GM12878 (cell line): ENCODE results near the gene OGFOD3. TPM values are rescaled to one million over a fixed set of nuclear protein-coding genes. Genes with fewer than 3 reads are reported as not detected.

Source experiments
- BCL3 ChIP-seq: IDR thresholded peaks from 2 replicates; pipeline ENCODE4 v1.6.1; 2011; ENCODE audit warnings: borderline replicate concordance, low read depth, mild to moderate bottlenecking, moderate library complexity, low read length; ENCODE audit not compliant: insufficient read depth, poor library complexity, severe bottlenecking
- BCLAF1 ChIP-seq: fragments of 450-650 bp; IDR thresholded peaks from 2 replicates; pipeline ENCODE4 v1.6.1; 2017; ENCODE audit warnings: antibody characterized with exemption, mild to moderate bottlenecking, moderate library complexity
- BMI1 ChIP-seq: fragments of 450-650 bp; IDR thresholded peaks from 2 replicates; pipeline ENCODE4 v1.6.1; 2016; ENCODE audit warnings: mild to moderate bottlenecking, moderate library complexity, borderline replicate concordance
- CHD4 ChIP-seq: fragments of 200-600 bp; sonication (generic); IDR thresholded peaks from 2 replicates; pipeline ENCODE4 v1.6.1; 2016; ENCODE audit warnings: mild to moderate bottlenecking
- FOXK2 ChIP-seq: fragments of 450-650 bp; IDR thresholded peaks from 2 replicates; pipeline ENCODE4 v1.6.1; 2017; ENCODE audit warnings: mild to moderate bottlenecking, moderate library complexity
- IRF4 ChIP-seq: IDR thresholded peaks from 2 replicates; pipeline ENCODE4 v1.6.1; 2011; ENCODE audit warnings: low read depth, low read length
- MEF2A ChIP-seq: IDR thresholded peaks from 2 replicates; pipeline ENCODE4 v1.6.1; 2011; ENCODE audit warnings: low read depth, mild to moderate bottlenecking, low read length, moderate library complexity; ENCODE audit not compliant: insufficient read depth
- MTA2 ChIP-seq: fragments of 450-650 bp; IDR thresholded peaks from 2 replicates; pipeline ENCODE4 v1.6.1; 2016; ENCODE audit warnings: low read depth, mild to moderate bottlenecking, moderate library complexity
- NFYA ChIP-seq: IDR thresholded peaks from 2 replicates; pipeline ENCODE4 v1.6.1; 2011; ENCODE audit warnings: low read depth, mild to moderate bottlenecking, low read length, improper control_type of control experiment, borderline replicate concordance
- POLR2AphosphoS2 ChIP-seq: IDR thresholded peaks from 2 replicates; pipeline ENCODE4 v1.6.1; 2011; ENCODE audit warnings: low read depth, mild to moderate bottlenecking, low read length, improper control_type of control experiment, moderate library complexity
- POU2F2 ChIP-seq: IDR thresholded peaks from 3 replicates; pipeline ENCODE4 v1.6.1; 2011; ENCODE audit warnings: low read depth, mild to moderate bottlenecking, low read length, borderline replicate concordance
- RAD21 ChIP-seq: IDR thresholded peaks from 2 replicates; pipeline ENCODE4 v1.6.1; 2011; ENCODE audit warnings: mild to moderate bottlenecking, low read depth, low read length, moderate library complexity; ENCODE audit not compliant: insufficient read depth
- RB1 ChIP-seq: fragments of 450-650 bp; formaldehyde crosslinking; IDR thresholded peaks from 2 replicates; pipeline ENCODE4 v1.6.1; 2017; ENCODE audit warnings: mild to moderate bottlenecking, borderline replicate concordance
- RUNX3 ChIP-seq: IDR thresholded peaks from 2 replicates; pipeline ENCODE4 v1.6.1; 2012; ENCODE audit warnings: low read length, inconsistent platforms
- SMAD1 ChIP-seq: fragments of 450-650 bp; IDR thresholded peaks from 2 replicates; pipeline ENCODE4 v1.6.1; 2018; ENCODE audit warnings: mild to moderate bottlenecking, low read depth; ENCODE audit not compliant: partially characterized antibody
- SPI1 ChIP-seq: IDR thresholded peaks from 2 replicates; pipeline ENCODE4 v1.6.1; 2011; ENCODE audit warnings: low read depth, mild to moderate bottlenecking, low read length, moderate library complexity, borderline replicate concordance; ENCODE audit not compliant: insufficient read depth
- SREBF1 ChIP-seq: IDR thresholded peaks from 2 replicates; pipeline ENCODE4 v1.6.1; 2012; ENCODE audit warnings: mild to moderate bottlenecking, low read length
- STAT1 ChIP-seq: fragments of 450-650 bp; conservative IDR thresholded peaks from 2 replicates; pipeline ENCODE4 v1.6.1; 2014; ENCODE audit warnings: antibody characterized with exemption, mild to moderate bottlenecking
- ZNF217 ChIP-seq: fragments of 450-650 bp; IDR thresholded peaks from 2 replicates; pipeline ENCODE4 v1.6.1; 2017; ENCODE audit warnings: antibody characterized with exemption, mild to moderate bottlenecking
- ZNF592 ChIP-seq: fragments of 450-650 bp; IDR thresholded peaks from 2 replicates; pipeline ENCODE4 v1.6.1; 2017; ENCODE audit warnings: mild to moderate bottlenecking, moderate library complexity
- polyA plus RNA-seq, 11 experiments: library from polyadenylated mRNA; depleted of rRNA in 4 of 11; unstranded in 6 of 11; stranded (reverse) in 5 of 11; fragments of >200 nt; fragmentation: Nextera tagmentation in 4 of 11; fragmentation: Illumina TruSeq in 1 of 11; extraction: Ambion mirVana in 4 of 11; extraction: Trizol in 1 of 11; gene quantifications; 1 replicate in 1 of 11; 2 replicates in 10 of 11; pipeline versions ENCODE4 v1.2.1 to v1.2.3, GENCODE V29; 2011 to 2016; ENCODE audit warnings: inconsistent platforms in 2 of 11, missing spikeins in 2 of 11, low read depth in 1 of 11
- total RNA-seq, 4 experiments: library from RNA; depleted of rRNA in 3 of 4; stranded (reverse); fragments of >200 nt in 3 of 4; fragmentation: Illumina TruSeq in 1 of 4; extraction: Trizol in 1 of 4; gene quantifications; 2 replicates each; pipeline versions ENCODE4 v1.2.1 to v1.2.3, GENCODE V29; 2013 to 2021

Gene OGFOD3
- total and polyA plus RNA-seq, 10 of the 15 experiments (the other 5 are each of a cell fraction or from before 2014, with no cell fraction given), result 0.48 to 28.4 (median 18.3) TPM

GRCh38 chr17:82370471-82371332 is 47.7 kb downstream of the OGFOD3 start (continued):
- no peak for TF ChIP-seq BCLAF1
- no peak for TF ChIP-seq POLR2AphosphoS2
- no peak for TF ChIP-seq NFYA
- no peak for TF ChIP-seq MEF2A
- no peak for TF ChIP-seq SPI1
- no peak for TF ChIP-seq SMAD1
- TF ChIP-seq BMI1, result no peak
- TF ChIP-seq SREBF1, result no peak
- no peak for TF ChIP-seq STAT1
- TF ChIP-seq FOXK2, result no peak
- no peak for TF ChIP-seq RB1
- no peak for TF ChIP-seq BCL3
- no peak for TF ChIP-seq CHD4
- no peak for TF ChIP-seq ZNF592
- TF ChIP-seq RAD21, result no peak
- no peak for TF ChIP-seq POU2F2
- no peak for TF ChIP-seq MTA2
- no peak for TF ChIP-seq RUNX3
- TF ChIP-seq IRF4, result no peak
- TF ChIP-seq ZNF217, result no peak
